ENCODE measurements around the gene FCAMR. TPM values are rescaled to one million over a fixed set of nuclear protein-coding genes. Genes with fewer than 3 reads are reported as not detected.

The FCAMR gene
- total RNA-seq, 1 experiment from 2014 or later = not detected

DNA sequence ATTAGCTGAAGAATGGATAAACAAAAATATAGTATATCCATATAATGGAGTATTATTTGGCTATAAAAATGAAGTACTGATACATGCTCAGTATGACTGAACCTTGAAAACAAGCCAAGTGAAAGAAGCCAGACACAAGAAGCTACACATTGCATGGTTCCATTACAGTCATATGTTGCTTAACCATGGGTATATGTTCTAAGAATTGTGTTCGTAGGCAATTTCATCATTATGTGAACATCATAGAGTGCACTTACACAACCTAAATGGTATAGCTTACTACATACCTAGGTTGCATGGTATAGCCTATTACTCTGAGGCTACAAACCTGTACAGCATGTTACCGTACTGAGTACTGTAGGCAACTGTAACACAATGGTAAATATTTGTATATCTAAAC lies 28.6 kb upstream of the FCAMR start:
- DNase-seq (ENCODE audit: low read depth) = no peak

DNA sequence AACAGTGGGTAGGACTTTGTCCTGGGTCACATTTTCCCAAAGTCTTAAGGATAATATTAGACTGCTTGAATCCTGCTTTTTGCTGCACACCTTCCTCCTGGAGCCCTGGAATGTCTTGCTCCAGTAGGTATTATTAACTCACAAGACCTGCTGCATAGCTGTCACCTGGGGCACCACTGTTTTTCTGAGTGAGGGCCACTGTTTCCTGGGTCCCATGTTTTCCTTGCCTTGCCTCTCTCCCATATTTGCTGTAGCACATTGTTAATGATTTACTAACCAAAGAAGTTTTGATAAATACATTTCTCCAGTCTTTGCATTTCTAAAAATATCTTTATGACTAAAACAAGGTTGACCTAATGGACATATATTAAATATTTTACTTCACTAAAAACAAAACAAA lies 22.5 kb upstream of the FCAMR start:
- DNase-seq (ENCODE audit: low read depth) = no peak

- no peak for DNase-seq (ENCODE audit: low read depth)
Measured at GRCh38 chr1:206987873-206988272, 17.6 kb upstream of the FCAMR start.

DNA sequence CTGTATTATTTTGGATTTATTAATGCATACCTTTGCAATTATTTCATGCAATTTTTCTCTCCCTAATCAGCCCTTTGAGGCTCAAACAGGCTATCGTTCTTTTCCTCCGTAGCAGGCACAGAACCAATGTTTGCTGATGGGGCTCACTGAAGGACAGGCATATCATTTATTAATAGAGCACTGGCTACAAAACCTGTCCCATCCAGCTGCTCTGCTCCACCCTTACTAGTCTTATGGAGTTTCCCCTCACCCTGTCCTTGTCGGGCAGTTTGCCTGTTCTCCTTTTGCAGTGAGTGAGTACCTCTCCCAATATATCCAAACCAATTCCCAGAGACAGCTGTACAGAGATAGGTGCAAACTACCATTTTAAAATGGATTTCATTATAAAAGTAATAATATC lies 16.6 kb upstream of the FCAMR start:
- no peak for DNase-seq (ENCODE audit: low read depth)

DNA sequence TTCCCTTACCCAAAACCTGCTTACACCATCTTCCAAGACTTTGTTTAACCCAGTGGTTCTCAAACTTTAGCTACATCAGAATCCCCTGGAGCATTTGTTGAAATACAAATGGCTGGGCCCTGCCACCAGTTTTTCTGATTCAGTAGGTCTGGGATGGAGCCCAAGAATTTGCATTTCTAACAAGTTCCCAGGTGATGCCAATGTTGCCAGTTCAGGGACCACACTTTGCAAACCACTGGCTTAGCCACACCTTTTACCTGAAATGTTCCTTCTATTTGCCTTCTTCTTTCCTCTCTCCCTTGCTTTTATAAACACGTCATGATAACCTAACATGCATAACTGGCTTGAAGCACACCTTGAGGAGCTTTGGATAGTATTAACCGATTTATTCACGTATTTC lies 16.1 kb upstream of the FCAMR start:
- no peak for DNase-seq (ENCODE audit: low read depth)

- no peak for DNase-seq (ENCODE audit: low read depth)
Measured at GRCh38 chr1:206985162-206985749, 15.0 kb upstream of the FCAMR start.

- peak; percentile 55 for DNase-seq (ENCODE audit: low read depth)
Measured at GRCh38 chr1:206982216-206982615, 12.0 kb upstream of the FCAMR start.

DNA sequence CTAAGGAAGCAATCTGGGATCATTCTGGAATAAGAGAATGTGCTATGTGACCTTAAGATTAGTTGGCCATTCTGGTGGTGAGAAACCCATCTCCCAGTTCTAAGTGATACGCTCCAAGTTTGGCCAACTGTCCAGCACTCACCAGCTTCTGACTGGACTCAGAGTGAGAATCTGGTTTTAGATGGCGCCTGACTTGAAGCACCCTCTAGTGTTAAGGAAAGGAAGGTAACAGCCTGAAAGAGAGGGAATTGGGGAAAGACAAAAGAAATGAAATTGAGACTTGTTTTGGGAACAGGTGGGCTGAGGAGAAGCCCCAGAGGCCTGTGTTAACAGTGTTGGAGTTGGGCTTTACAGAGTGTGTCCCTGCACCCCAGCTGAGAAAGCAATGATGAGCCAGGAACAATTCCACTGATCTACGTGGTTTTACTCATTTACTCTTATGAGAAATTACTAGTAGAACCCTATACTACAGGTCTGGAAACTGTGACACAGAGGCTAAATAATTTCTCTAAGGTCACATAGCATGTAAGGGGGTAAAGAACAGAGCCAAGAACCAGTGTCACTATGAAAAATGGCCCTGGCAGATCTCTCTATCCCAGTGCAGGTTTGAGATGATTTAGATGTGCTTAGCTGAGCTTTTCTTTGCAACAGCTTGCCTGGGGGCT lies 9.3 kb upstream of the FCAMR start:
- peak; percentile 9 for DNase-seq (ENCODE audit: low read depth)

GRCh38 chr1:206978259-206978658 lies 8.0 kb upstream of the FCAMR start:
- DNase-seq (ENCODE audit: low read depth) = no peak

DNA sequence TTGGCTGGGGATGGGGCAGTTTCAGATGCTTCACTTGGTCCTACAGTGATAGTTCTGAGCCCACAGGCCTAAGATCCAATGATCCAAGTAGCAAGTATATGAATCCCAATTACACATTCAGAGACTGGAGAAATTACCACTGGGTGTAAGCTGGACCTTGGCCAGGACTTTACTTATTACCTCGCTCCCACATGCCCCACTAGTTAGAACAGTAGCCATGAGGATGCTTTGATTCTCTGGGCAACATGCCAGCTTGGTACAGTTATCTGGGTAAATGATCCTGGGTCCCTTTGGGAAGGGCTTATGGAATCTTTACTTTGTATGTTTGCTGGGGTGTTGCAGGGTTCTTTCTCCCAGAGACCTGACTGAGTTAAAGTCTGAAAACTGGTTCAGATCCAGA lies 5.0 kb upstream of the FCAMR start:
- DNase-seq (ENCODE audit: low read depth) = no peak

DNA sequence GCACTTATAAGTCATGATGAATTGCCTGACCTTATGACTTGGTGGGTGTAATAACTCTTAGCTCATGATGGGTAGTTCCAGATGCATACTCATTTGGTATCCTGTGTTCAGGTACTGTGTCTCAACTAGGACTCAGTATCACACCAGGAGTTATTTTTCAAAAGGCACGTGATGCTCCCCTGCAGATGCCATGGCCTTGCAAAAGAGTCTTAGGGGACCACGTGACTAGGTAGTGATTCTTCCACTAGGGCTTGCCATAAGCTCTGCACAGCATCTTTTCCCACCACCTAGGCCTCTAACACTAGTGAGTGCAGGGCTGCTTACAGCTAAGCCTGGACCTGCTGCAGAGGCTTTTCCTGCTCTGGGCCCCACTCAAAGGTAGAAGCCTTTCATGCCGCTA lies 3.9 kb upstream of the FCAMR start:
- DNase-seq (ENCODE audit: low read depth) = no peak

DNA sequence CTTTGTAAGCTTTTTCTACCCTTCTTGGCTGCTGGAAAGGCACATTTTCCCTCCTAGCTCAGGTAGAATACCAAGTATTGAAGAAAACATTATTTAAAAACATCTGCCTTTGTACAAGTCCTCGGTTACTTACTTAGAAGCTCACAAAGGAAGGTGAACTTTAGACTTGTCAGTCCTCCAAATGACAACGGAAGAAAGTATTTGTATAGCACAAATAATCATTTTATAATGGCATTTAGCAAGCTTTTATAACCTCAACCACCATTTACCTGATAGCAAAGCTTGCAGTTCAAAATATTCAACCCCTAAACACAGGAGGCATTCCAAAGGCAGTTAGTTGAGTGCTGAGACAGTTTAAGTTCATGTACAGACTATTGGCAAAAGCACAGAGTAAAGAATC lies 2.5 kb upstream of the FCAMR start:
- DNase-seq (ENCODE audit: low read depth) = no peak

DNA sequence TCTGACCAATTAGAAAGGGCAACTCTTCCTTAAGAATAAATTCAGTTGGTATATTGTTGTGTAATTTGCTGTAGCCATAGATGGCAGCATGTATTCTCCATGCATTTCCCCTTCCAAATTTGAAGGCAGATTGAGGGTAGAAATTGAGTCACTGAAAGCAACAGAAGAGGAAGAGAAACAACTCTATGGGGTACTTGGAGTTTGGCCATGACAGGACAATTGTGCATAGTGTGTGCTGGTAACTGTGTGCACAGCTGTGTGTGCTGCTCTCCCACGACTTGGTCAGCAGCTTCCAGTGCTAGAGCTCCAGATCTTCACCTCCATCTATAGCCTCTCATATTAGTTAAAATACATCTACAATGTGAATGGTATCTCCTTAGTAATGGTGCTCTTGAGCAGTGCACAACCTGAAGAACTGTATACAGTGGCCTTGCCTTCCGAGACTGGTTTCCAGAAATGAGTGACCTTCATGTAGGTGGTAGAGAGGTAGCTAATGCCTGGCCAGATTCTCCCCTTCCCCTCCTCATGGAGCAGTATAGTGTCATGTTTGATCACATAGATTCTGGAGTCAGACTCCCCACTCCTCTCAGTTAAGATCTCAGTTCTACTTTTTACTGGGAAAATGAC lies 882 bp upstream of the FCAMR start:
- no peak for DNase-seq (ENCODE audit: low read depth)

DNA sequence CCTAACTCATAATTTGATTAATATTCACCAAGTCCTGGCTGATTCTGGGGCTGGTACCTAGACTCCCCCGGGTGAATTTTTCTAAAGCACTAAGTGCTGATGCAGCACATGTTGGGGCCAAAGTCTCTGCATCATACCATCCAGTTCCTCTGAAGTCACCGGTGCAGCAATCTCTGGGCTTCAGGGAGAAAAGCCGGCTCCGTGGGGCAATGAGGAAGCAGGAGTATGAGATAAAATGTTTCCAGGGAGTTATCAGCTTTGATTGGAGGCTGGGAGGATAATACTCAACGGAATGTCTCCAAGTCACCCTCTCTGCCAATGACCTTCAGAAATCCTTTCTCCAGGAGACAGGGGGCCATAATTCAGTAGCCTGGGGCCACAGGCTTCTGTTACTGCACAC lies 1.2 kb downstream of the FCAMR start:
- no peak for DNase-seq (ENCODE audit: low read depth)

DNA sequence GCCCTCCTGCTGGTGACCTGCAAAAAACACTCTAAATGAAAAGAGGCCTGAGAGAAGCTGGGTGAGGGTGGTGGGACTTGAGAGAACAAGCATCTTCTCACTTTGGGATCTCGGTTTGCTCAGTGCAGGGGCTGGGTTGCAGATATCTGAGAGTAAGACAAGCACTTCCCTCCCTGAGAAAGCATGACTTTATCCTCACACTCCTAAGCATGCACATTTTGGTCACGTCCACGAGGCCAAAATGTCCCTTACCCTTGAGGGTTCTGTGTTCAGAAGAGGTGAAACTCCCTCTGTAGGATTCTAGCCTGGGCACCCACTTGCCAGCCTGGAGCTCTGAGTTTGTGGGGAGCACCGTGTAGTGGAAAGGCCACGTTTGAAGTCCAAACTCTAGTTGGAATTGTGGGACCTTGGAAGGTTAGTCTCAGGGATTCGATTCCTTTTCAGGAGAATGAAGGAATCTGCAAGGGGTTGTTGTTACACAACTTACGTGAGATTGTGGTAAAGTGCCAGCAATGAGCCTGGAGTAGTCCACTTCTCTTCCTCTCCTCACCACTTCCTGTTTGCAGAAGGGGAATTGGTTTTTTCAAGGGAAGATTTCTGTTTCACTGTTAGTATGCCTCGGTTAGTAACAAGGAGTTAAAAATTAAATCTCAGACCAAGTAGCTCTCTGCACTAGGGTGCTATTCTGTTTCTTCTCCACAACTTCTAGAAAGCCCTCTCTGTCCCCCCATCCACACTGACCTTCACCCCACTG lies 3.0 kb downstream of the FCAMR start:
- peak; percentile 22 for DNase-seq (ENCODE audit: low read depth)

DNA sequence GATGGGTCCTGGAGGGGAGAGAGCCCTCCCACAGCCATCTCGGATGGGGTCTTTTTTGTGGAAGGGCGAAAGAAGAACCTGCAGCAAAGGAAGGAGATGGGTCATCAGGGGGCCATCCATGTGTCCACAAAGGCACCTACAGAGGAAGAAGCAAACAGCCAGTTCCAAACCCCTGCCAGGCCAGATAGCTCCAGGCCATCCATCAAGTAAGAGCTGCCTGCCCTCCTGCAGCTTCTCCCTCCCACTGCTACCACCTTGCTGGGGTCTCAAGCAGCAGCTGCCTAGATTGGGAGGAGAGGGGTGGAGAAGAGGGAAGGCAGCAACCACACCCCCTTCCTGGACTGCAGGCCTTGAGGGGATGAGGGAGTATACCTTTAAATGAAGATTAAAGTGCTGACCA lies 4.5 kb downstream of the FCAMR start:
- no peak for DNase-seq (ENCODE audit: low read depth)

- no peak for DNase-seq (ENCODE audit: low read depth)
Measured at GRCh38 chr1:206963740-206964139, 6.5 kb downstream of the FCAMR start.

DNA sequence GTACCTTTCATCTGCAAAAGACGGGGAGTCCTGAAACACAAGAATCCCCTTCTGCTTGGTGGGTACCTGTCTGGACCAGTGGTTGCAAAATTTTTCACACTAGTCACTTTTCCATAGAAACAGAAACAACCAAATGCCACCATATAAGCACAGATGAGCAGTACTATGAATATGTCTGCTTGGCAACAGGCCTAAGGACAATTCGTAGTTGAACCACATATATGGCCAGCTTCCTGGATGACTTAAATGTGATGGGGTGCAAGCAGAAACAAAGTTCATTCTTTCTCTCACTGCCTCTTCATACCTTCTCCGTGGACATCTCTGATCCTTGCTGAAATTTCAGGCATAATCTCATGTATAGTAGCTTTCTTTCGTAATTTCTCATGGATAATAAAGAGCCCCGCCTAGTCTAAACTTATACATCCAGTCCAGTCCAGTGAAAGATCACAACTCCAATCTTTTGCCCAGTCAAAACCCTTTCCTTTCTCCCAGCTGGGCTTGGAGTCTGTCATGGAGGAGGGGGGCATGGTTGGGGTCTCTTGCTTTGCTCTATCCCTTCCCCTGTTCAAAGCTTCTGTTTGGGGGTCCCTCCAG lies 7.0 kb downstream of the FCAMR start:
- DNase-seq (ENCODE audit: low read depth) = no peak

DNA sequence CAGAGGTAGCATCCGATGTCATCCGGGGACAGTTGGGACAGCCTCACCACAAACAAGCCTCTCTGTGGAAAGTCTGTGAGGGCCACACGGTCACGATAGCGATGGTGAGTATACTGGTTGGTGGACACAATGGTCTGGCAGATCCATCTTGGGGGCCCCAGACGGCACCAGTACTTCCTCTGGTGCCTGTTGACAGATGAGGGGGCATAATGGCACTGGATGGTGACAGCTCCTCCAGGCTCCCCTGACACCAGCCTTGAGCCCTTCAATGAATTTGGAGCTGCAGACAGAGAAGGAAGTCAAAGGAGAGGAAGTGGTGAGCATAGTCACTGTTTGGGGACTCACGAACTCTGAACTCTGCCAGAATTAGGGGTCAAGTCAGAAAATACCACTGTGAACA lies 8.0 kb downstream of the FCAMR start:
- no peak for DNase-seq (ENCODE audit: low read depth)

DNA sequence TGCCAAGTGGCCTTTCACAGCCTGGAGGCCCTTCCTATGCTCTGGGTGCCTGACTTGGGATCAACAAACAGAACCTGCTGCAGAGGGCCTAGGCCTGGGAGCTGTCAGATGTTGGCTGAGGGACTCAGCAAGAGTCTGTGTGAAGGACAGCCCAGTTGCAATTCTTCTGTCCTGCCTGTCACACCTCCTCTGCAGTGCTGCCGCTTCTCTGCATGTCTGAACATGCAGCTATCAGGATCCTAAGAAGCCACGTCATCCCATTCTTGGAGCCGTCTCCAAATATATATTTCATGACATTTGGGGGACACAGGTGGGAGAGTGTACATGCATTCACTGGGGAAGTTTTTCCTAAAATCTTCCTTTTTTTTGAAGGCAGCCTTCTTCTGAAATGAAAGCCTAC lies 8.6 kb downstream of the FCAMR start:
- no peak for DNase-seq (ENCODE audit: low read depth)

GRCh38 chr1:206960676-206961386 lies 9.4 kb downstream of the FCAMR start:
- no peak for DNase-seq (ENCODE audit: low read depth)

DNA sequence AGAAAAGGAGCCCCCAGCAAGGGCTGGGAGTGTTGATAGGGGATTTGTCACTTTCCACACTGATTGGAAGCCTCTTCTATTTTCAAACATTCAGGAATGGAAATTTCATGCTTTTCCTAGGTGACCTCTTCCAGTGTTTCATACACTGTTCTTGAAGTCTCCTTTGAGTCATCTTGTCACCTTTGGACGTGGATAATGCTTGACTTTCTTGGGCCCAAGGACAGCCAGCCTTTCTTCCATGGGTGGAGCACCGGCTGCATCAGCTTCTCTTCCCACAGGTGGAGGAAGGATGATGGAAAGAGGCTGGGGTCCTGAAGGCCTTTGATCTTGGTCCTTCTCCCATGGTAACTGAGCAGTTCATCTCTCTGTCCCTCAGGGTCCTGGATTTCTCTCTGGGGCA lies 12.1 kb downstream of the FCAMR start:
- no peak for DNase-seq (ENCODE audit: low read depth)

Data from Daoy (cell line).